Suprapubic skin (tissue), 4 donors: ENCODE data around the gene TOGARAM2. TPM values are rescaled to one million over a fixed set of nuclear protein-coding genes. Genes with fewer than 3 reads are reported as not detected.

Source experiments
- DNase-seq, 2 donors: peaks; one replicate each; pipeline ENCODE4 v3.0.0-alpha.2; 2019; ENCODE audit warnings: low spot score in 2 of 2
- H3K27ac ChIP-seq: fragments of 200-600 bp; sonication (generic); one replicate; pipeline ENCODE4 v1.5.1; 2019
- H3K27me3 ChIP-seq: fragments of 200-600 bp; sonication (generic); one replicate; pipeline ENCODE4 v1.5.1; 2019
- H3K36me3 ChIP-seq: fragments of 200-600 bp; sonication (generic); one replicate; pipeline ENCODE4 v1.5.1; 2019
- H3K4me1 ChIP-seq: fragments of 200-600 bp; sonication (generic); one replicate; pipeline ENCODE4 v1.5.1; 2019
- H3K4me3 ChIP-seq: fragments of 200-600 bp; sonication (generic); one replicate; pipeline ENCODE4 v1.5.1; 2019; ENCODE audit warnings: mild to moderate bottlenecking
- H3K9me3 ChIP-seq: fragments of 200-600 bp; sonication (generic); one replicate; pipeline ENCODE4 v1.5.1; 2019
- EP300 ChIP-seq: sonication (generic); formaldehyde crosslinking; IDR thresholded peaks from one replicate; pipeline ENCODE4 v1.6.1; 2017; ENCODE audit warnings: antibody characterized with exemption
- POLR2A ChIP-seq, 2 donors: fragments of 450-650 bp; IDR thresholded peaks; one replicate each; pipeline ENCODE4 v1.6.1; 2017; ENCODE audit warnings: antibody characterized with exemption in 2 of 2, mild to moderate bottlenecking in 2 of 2, moderate library complexity in 2 of 2
- POLR2AphosphoS5 ChIP-seq, 3 donors: sonication (generic); formaldehyde crosslinking; IDR thresholded peaks; one replicate each; pipeline ENCODE4 v1.6.1; 2017; ENCODE audit warnings: antibody characterized with exemption in 3 of 3
- WGBS: methylation state at CpG from one replicate; pipeline ENCODE4 v1.1.5; 2018; 5-methylcytosine and 5-hydroxymethylcytosine counted together
- total RNA-seq, 4 donors: library from RNA; depleted of rRNA; stranded (reverse); fragments of >200 nt; gene quantifications; one replicate each; pipeline ENCODE4 v1.1.0, GENCODE V29; 2016
- TF ChIP-seq, protein P1 (sequence below), 2 donors: fragments of 200-600 bp in 1 of 2; fragments of 450-650 bp in 1 of 2; sonication (generic) in 1 of 2; IDR thresholded peaks; one replicate each; pipeline ENCODE4 v1.5.1; 2016 to 2019; ENCODE audit warnings: antibody characterized with exemption in 2 of 2, mild to moderate bottlenecking in 1 of 2, moderate library complexity in 1 of 2

TOGARAM2 gene
- total RNA-seq, 4 donors from 2014 or later = 0.08 to 4.9 (median 1.4) TPM

DNA sequence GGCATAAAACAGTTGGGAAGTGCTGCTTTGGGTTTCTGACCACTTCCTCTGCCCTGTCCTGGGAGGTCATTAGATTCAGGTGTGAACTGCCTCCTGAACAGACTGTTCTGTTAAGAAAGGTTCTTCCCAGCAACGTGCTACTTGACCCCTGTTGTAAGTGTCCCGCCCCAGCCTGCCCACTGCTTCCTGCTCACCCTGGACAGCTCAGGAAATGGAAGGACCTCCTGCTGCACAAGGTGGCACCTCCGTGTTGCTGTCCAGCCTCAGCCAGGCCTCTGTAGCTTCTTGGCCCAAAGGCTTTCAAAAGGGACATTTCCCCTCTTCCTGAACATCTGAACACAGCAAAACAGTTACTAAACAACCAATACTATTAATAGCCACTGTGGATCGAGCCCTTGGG is 5.3 kb downstream of the TOGARAM2 start:
- H3K4me1 ChIP-seq = peaks cover 29% of the 10 kb centered on the region
- H3K27me3 ChIP-seq = no peaks in the 10 kb centered on the region
- no peak overlapping the region for H3K27ac ChIP-seq
- no peak for DNase-seq
- H3K36me3 ChIP-seq = no peaks in the 10 kb centered on the region
- TF ChIP-seq EP300 = no peak
- H3K9me3 ChIP-seq = no peaks in the 10 kb centered on the region
- 55% methylated on average over 4 of the region's 4 CpGs for WGBS
- no peak overlapping the region for H3K4me3 ChIP-seq

DNA sequence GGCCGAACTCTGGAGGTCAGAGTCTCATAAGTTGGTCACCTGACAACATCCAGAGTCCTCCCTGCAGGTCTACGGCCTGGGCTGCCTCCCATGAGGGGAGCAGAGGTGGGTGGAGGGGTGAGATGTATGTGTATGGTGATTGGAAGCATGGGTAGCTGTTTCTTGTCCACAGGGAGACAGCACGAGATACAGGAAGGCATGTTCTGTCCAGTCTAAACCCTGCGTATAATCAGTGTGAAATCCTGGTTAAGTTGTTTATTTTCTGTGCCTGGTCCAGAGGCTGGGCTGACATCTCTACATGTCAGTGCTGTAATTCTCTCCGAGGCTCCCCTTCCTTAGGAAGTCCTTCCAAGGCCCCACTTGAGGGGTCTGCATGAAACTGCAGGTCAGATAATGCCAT is 8.9 kb downstream of the TOGARAM2 start:
- no peaks in the 10 kb centered on the region for H3K36me3 ChIP-seq
- WGBS = 94% methylated on average over 5 of the region's 5 CpGs
- TF ChIP-seq EP300 = no peak
- TF ChIP-seq, protein P1, sequence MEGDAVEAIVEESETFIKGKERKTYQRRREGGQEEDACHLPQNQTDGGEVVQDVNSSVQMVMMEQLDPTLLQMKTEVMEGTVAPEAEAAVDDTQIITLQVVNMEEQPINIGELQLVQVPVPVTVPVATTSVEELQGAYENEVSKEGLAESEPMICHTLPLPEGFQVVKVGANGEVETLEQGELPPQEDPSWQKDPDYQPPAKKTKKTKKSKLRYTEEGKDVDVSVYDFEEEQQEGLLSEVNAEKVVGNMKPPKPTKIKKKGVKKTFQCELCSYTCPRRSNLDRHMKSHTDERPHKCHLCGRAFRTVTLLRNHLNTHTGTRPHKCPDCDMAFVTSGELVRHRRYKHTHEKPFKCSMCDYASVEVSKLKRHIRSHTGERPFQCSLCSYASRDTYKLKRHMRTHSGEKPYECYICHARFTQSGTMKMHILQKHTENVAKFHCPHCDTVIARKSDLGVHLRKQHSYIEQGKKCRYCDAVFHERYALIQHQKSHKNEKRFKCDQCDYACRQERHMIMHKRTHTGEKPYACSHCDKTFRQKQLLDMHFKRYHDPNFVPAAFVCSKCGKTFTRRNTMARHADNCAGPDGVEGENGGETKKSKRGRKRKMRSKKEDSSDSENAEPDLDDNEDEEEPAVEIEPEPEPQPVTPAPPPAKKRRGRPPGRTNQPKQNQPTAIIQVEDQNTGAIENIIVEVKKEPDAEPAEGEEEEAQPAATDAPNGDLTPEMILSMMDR (IDR thresholded peaks at IDR 0.05) = no peak
- no peak for TF ChIP-seq POLR2A (IDR thresholded peaks at IDR 0.05)
- no peak for TF ChIP-seq POLR2AphosphoS5 (IDR thresholded peaks at IDR 0.05)
- peaks cover 31% of the 10 kb centered on the region for H3K4me1 ChIP-seq
- H3K27me3 ChIP-seq = no peaks in the 10 kb centered on the region
- no peaks in the 10 kb centered on the region for H3K9me3 ChIP-seq
- DNase-seq = no peak
- no peak overlapping the region for H3K27ac ChIP-seq
- no peak overlapping the region for H3K4me3 ChIP-seq

DNA sequence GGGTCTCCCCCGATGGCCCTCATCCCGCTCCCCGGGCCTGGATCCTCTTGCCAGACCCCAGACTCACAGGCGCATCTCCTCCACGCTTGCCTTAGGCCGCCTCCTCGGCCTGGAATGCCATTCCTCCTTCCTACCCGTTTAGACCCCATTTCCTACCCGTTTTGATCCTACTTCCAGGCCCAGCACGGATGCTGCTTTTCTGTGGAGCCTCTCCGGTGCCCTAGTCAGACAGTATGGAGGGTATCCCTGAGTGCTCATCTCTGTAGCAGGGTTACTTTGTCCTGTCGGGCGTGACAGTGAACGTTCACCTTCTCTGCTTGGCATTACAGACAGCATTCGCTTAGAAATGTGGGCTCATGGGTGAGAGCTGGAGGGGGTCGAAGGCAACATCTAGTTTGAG is 9.3 kb downstream of the TOGARAM2 start:
- TF ChIP-seq, protein P1 (IDR thresholded peaks at IDR 0.05) = no peak
- TF ChIP-seq POLR2AphosphoS5 (IDR thresholded peaks at IDR 0.05) (no peak), EP300 (no peak), POLR2A (IDR thresholded peaks at IDR 0.05) (no peak)
- no peak overlapping the region for H3K27ac ChIP-seq
- no peaks in the 10 kb centered on the region for H3K9me3 ChIP-seq
- peaks cover 31% of the 10 kb centered on the region for H3K4me1 ChIP-seq
- WGBS = 90% methylated on average over 14 of the region's 16 CpGs
- DNase-seq = no peak
- H3K4me3 ChIP-seq = no peak overlapping the region
- no peaks in the 10 kb centered on the region for H3K36me3 ChIP-seq
- no peaks in the 10 kb centered on the region for H3K27me3 ChIP-seq

DNA sequence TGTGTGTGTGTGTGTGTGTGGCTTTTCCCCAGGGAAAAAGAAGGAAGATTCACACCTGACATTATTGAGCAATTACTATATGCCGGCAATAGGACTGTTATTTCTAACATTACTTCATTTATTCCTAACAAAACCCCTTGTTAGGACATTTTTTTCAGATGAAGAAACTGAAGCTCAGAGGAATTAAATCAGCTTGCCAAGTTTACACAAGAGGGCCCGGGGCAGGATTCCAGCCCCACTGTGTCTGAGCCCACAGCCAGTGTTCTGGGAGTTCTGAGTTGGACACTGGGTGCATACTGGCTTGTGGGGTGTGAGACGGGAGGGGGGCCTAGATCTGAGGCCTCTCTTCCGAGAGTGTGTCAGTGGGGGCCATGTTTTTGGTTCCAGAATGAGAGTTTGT is 9.9 kb downstream of the TOGARAM2 start:
- Histone ChIP-seq H3K27ac (peak overlapping the region; percentile 32), H3K4me3 (no peak overlapping the region), H3K4me1 (peaks cover 31% of the 10 kb centered on the region), H3K9me3 (no peaks in the 10 kb centered on the region), H3K36me3 (no peaks in the 10 kb centered on the region), H3K27me3 (no peaks in the 10 kb centered on the region)
- WGBS = 44% methylated on average over 4 of the region's 4 CpGs
- DNase-seq = peak in 1 of 2 donors; percentile 82
- TF ChIP-seq EP300 (no peak), POLR2AphosphoS5 (IDR thresholded peaks at IDR 0.05) (no peak), POLR2A (IDR thresholded peaks at IDR 0.05) (no peak)
- TF ChIP-seq, protein P1 (IDR thresholded peaks at IDR 0.05) = no peak

- no peaks in the 10 kb centered on the region for H3K27me3 ChIP-seq
- peak in 1 of 2 donors; percentile 55 for DNase-seq
- no peak overlapping the region for H3K4me3 ChIP-seq
- H3K4me1 ChIP-seq = peaks cover 28% of the 10 kb centered on the region
- H3K36me3 ChIP-seq = no peaks in the 10 kb centered on the region
- no peaks in the 10 kb centered on the region for H3K9me3 ChIP-seq
- 68% methylated on average over 8 of the region's 9 CpGs for WGBS
- peak overlapping the region; percentile 32 for H3K27ac ChIP-seq
- TF ChIP-seq EP300 = no peak
- TF ChIP-seq, protein P1 (IDR thresholded peaks at IDR 0.05) = no peak
- TF ChIP-seq POLR2A (IDR thresholded peaks at IDR 0.05) = no peak
- no peak for TF ChIP-seq POLR2AphosphoS5 (IDR thresholded peaks at IDR 0.05)
Observed at GRCh38 chr2:28991460-28991859, 10.4 kb downstream of the TOGARAM2 start.
